Stimulated activated CD8-positive, alpha-beta memory T cell treated with anti-CD3 and anti-CD28 coated beads, Interleukin-7, amount 100 ng/mL, for 48 hours (primary cell): ENCODE data around the gene GRIA1.

ENCODE experiments used
- DNase-seq, 2 donors: peaks; one replicate each; pipeline ENCODE4 v3.0.0-alpha.2; 2020; ENCODE audit warnings: low read depth in 1 of 2; ENCODE audit errors: extremely low read depth in 1 of 2

The GRIA1 gene

DNA sequence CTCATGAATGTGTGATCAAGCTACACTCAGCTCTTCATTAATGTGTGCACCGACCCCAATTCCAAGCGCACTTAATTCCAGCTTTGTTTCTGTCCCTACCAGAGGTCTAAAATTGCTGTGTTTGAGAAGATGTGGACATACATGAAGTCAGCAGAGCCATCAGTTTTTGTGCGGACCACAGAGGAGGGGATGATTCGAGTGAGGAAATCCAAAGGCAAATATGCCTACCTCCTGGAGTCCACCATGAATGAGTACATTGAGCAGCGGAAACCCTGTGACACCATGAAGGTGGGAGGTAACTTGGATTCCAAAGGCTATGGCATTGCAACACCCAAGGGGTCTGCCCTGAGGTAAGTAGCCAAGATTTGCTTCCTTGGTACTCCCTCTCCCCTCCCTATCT, 279.6 kb downstream of the GRIA1 start:
- DNase-seq, result no peak

DNA sequence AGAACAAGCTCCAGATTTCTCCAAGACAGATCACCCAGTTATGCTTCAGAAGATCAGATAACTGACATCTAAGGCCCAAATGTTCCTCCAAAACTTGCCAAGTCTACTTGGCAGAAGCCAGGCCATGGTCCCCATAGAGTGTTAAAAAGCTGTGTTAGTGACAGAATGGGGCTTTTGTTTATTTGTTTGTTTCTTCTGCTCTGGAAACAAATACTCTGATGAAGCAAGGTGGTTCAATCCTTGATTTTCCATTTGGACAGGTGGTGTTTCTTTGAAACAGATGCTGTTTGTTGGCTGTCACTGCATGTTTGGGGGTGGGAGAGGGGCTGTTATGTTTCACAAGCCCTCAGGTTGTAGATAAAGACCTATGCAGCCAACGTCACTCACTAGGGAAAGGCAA, 284.2 kb downstream of the GRIA1 start:
- DNase-seq, result no peak

DNA sequence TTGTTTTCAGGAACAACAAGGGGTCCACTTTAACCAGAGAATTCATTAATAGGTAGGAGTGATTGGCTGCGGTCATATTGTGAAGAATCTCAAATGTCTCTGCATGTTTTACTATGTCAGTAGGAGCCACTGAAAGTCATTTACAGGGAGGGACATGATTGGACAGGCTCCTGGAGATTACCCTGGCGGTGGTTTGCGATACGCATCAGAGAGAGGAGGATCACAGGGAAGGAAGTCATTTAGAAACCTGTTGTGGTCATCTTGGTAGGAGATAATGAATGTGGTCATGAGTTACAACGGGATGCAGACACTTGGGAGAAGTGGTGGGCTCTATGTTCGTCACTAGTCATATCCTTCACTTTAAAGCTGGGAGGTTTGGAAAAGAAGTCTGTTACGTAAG, 285.5 kb downstream of the GRIA1 start:
- no peak for DNase-seq

DNA sequence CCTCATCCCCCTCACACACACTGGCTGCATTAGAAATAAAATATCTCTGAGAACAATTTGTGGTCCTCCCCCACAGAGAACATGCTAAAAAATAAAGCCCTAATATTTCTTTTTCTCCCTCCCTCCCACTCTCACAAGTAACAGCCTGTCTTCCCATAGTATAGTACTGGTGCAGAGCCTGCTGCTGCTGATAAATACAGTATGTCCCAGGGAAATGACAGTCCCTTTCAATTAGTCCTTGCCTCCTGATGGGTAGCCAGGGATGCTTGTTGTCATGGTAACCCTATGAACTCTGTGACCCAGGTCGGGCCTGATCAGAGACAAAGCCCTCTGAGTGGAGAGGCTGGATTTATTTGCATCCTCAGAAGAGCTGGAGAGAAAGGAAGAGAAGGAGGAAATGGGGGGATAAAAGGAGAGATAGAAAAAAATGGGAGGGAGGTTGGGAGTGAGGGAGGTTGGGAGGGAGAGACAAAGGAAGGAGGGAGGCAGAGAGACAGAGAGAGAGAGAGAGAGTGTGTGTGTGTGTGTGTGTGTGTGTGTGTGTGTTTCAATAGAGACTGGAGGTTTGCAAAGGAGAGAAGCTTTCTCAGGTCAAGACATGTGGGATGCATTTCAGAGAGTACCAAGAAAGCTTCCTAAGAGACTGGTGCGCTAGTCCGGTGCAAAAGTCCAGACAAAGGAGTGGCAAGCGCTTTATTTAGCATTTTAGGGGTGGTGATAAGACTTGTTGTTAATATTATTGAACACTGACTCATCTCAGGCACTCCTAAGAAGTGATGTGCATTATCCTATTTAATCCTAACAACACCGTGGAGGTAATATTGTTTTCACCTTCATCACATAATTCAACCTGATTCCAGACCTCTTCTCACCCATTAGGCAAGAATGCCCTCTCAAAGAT, 287.5 kb downstream of the GRIA1 start:
- DNase-seq, result no peak

DNA sequence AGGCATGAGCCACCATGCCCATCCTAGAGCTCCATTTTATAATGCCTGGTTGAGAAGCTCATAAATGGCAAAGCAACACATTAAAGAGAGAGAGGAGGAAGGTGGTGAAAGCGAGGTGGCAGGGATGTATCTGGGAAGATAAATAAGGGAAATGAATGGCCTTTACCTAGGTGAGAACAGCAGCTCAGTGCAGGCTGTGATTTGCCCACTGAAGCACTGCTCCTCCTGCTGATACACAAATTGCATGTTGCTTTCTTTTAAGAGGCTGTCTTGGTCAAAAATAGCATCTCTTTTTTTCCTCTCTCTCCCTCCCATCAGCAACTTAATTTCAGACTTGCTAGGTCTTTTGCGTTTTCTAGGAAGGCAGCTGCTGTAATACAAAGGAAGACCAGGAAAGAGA, 289.4 kb downstream of the GRIA1 start:
- DNase-seq, result no peak

DNA sequence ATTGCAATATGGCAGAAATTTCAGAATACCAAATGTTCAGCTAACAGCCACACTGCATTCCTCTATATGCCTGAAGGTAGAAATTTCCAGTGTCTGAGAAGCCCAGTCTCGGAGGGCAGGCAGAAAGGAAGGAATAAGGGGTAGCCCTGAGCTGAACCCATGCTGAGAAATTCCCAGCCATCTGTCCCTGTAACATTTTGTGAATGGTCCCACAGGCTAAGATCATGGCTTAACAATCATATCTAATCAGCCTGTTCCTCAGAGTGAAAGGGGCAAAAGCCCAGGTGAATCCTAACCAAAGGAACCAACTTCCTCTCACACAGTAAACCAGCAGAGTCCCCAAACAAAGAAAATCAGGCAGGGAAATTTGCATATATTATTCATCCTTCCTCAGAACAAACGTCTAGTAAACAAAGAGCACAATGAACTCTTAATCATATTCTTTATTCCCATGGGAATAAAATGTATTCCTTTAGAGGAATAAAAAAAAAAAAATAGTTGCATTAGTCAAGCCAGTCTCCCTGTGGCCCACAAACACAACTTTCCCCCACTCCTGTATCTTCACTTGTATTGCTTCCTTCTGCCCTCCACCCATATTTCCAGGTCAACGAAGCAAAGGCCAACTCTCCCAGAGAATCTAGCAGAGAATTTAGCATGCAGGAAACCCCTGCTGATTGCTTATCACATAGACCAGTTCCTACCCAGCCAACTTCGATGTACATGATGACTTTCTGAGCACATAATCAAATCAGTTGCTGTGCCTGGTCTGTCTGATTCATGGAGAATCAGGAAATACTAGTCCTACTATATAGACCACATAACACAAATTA, 290.6 kb downstream of the GRIA1 start:
- no peak for DNase-seq

DNA sequence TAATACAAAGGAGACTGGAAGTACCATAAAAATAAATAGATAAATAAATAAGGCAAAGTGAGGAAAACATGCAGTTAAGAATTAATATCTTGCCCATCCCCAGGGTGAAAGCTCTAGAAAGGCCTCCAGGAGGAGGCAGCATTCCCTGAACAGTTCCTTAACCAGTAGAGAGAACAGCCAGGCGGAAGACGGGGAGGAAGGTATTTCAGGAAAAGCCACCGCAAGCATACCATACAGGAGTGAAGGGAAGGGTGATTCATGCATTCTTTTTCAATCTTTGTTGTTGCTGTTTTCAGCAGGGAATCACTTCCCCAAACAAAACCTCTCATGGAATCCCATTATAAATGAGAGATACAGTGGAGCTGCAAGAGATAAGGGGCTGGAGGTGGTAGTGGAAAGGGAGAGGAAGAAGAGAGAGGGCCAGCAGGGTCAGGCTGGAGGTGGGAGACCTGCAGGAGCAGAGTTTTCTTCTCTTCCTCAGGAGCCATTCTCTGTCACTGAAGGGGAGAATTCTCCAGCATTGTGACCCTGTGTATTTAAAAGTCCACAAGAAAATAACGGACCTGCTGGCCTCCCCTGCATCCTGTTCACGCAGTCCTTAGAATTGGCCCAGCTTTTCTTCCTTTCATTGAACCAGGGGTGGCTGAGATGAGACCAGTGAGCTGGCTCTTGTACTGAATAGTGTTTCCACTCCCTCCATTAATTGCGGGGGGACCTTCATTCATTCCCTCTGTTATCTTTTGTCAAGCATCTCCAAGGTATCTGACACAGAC, 292.3 kb downstream of the GRIA1 start:
- DNase-seq, result no peak

DNA sequence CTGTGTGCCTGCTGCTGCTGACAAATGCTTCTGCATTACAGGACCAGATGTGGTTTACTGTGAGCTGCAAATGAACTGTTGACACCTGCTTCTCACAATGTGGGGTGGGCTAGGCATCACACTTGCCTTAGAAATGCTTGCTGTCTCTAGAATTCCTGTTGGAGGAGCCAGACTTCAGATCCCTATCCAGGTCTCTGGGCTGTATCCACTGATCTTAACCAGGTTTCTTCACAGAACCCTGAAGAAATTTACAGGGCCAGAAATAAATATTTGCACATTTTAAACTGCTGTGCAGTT, 292.8 kb downstream of the GRIA1 start:
- DNase-seq, result no peak

DNA sequence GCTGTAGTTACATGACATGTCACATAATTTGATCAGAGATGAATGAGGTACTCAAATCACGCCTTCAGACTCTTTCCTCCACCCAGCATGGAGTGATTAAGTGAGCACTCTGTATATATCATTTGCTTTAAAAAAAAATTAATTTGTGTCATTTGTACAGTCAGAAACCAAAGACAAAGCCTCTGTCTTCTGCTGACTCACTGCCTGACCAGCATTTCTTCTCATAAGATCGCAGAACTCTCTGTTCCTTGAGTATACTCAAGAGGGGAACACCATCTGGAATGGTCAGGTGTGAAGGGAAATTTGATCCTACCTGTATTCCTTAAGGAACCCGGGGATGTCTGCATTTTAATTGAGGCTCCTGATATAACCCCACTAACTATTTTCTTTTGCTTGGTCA, 293.8 kb downstream of the GRIA1 start:
- DNase-seq, result no peak

DNA sequence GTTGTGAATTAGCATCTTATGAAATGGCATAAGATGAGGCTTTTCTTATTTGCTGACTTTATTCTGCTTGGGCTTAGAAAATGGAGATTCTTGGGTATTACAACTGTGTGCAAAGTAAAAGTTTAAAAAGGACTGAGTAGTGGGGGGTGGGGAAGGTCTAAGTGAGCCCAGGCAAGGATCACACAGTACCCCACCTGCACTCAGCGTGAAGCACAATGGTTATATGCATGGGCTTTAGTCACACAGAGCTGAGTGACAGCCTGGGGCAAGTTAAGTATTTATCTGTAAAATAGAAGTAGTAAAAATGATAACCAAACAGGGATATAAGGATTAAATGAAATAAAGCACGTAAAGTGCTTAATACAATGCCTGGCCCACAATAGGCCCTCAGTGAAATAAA, 300.9 kb downstream of the GRIA1 start:
- no peak for DNase-seq

DNA sequence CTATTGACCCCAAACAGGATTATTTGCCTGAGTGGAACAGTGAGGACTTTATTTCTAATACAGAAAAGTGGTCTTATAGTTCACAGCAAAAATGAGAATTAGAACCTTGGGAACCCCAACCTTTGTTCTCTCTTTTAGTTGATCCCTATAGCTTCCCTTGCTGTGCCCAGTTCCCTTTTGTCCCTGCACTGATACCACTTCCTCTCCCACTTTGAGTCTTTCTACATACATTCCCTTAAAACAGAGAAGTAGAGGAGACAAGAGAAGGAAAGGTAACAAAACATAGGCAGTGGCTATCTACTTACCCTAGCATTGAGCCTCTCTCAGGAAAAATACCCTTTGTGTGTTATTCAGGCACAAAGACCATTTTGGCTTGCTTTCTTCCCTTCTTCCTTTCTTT, 301.8 kb downstream of the GRIA1 start:
- no peak for DNase-seq

DNA sequence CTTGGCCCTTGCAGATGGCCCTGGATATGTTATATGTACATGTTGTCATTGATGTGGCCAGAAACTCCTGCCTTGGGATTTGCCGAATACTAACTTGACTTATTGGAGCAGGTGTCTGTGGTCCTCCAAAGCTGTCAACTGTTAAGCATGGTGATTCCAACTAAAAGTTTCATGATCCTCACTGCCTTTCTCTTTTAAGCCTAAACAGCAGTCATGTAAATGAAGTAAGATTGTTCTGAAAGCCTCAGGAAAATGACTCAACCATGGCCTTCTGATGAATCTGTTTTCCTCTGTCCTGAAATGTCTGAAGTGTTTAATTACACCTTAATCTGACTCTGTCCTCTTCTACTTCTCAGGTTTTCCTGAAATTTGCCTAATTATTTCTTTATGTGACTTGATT, 303.2 kb downstream of the GRIA1 start:
- DNase-seq, result no peak

DNA sequence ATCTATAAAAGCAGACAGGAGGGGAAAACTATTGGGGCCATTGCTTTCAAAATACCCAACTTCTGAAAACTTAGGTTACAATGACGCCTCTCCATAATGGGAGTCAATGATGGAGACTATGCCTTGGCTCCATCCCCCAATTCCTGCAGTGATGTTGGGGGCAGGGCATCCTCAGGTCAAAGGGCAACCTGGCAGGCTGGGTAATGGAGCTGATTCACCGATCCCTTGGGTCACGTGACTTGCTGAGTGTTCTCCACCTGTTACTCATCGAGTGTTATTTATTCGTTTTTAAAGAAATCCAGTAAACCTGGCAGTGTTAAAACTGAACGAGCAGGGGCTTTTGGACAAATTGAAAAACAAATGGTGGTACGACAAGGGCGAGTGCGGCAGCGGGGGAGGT, 303.9 kb downstream of the GRIA1 start:
- DNase-seq, result no peak

DNA sequence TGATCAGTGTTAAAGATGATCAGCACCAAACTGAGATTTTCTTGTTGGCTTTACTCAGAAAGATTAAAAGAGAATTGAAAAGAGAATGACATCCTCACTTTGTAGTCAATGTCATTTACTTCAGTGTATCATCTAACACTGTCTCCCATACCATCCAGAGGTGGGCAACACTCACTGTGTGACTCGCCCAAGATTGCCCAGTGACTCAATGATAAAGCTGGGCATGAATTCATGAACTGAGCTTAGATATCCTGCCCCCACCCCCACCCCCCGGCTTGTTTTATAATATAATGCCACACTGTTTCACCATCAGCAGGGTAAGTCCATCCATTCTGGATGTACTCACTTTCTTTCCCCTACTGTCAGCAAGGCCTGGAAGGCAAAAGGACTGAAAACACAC, 306.1 kb downstream of the GRIA1 start:
- no peak for DNase-seq

DNA sequence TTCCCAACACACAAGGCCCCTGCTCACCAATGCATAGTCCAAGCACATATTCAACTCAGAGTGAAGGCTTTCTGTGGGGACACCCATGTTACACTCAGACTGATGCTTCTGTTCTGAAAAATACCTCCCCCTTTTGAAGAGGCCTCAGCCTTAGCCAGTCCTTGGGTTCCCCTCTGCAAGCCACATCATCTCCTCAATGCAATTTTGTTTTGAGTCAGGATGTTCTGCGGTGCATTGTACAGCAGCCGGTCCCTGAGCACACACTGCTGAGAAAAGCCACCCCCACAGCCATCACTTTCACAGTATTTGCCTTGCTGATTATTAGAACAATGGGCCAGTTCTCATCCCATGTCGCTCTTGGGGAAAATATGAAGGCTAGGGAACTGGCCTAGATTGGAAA, 307.0 kb downstream of the GRIA1 start:
- no peak for DNase-seq

DNA sequence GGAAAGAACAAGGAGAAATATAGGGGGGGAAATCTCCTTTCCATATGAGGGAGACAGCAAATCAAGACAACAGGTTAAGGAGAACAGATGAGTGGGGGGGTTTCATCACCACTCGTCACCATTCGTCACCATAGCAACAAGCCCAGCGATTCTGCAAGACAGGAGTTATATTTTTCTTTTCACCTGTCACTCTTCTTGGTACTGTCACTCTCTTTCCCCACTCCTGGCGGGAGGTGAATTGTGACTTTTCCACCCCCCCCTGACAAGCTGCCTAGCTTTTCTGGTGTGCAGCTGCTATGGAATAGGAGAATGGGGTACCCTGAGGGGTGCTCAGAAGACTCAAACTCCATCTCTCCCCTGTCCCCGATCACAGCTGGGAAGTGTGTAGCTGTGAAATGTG, 308.4 kb downstream of the GRIA1 start:
- DNase-seq, result no peak

DNA sequence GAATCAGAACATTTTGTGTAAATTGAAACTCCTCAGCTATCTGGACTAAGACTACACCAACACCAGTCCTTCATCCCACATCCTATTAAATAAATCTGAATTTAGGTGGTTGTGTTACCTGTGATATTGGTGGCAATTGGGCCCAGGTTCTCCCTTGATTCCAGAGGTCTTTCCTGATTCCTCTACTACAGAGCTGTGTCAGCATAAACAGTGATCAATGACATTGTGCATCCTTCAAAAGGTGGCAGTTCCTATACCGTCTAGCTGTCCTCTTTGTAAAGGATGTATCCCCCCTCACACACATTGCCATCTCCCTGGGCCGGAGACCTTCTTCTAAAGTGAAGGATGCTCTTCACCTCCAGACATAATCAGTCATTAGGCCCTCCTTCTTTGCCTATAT, 309.0 kb downstream of the GRIA1 start:
- DNase-seq, result no peak

DNA sequence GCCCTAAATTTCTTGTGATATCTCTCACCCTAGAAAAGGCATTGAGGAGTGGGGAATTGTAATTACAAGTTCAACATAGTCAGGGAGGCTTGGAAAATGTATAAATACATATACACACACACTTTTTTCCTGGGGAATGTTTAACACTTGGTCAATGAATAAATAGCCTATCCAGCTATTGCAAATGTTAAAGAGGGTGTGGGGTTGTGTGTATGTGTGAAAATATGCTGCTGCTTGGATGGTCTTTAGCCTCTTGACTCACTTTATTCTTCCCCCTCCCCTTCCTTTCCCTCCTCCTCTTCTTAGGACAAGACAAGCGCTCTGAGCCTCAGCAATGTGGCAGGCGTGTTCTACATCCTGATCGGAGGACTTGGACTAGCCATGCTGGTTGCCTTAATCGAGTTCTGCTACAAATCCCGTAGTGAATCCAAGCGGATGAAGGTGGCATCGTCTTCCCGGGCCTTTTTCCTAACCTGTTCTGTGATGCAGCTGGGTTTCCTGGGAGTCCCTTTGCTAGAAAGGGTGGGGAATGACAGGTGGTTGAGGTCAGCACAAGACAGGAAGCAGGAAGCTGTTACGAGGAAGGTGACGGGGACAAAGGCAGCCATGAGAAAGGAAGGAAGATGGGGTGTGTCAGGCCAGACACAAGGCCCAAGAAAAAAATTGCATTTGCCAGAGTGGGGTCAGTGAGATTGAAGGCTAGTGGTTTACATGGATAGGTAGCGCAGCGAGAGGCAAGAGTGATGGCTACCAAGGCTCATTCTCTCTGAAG, 311.8 kb downstream of the GRIA1 start:
- no peak for DNase-seq

DNA sequence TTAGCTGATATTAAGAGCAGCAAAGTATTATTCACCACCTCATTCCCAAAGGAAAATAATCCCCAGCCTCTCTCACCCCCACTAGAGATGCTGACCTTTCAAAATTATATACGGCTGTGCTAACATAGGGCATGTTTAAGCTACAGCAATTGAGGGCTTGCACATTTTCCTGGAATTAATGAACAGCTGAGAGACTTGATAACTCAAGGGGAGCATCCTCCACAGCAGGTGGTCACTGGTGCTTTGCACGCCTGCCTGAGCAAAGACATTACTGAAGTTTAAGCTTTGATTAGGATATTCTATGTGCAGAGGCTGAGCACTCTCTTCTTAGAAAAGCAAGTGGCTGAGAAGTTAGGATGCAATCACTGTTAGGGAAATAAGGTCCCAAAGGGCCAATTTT, 317.3 kb downstream of the GRIA1 start:
- DNase-seq, result no peak

DNA sequence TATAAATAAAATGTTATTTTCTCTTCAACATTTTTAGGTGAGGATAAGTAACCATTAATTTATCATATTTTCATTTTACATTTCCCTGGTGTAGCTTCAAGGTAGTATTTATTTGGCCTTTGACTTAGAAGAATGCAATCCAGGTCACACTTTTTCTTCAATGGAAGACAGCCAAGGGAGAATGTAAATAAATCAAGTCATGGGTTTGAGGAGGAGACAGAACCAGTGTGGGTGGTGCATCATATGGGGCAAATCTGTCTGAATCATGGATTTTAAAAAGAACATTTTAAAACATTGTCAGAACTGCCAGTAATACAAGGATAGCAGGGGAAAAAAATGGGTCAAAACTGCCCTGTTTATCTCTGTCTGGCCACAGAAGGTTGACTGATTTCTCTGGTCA, 318.7 kb downstream of the GRIA1 start:
- DNase-seq, result no peak

DNA sequence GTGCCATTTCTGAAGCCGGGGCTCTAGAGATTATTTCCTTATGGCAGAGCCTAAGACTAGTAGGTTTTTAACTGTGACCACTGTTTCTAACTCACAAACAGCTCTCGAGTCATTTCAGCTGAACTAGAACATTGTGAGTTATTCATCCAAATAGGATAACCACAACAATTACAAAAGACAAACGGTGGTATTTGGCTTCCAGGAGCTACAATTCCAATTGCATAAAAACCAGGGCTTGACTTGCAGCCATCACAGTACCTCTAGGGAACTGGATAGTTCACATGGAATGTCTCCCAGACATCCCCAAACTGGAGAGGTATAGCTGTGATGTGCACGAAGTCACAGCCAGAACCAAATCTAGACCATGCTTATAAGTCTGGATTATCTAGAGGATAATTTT, 323.4 kb downstream of the GRIA1 start:
- no peak for DNase-seq
